HepG2 (cell line): ENCODE measurements around the gene LZTFL1.

Experiments
- CBFB ChIP-seq: sonication (generic); formaldehyde crosslinking; IDR thresholded peaks from 2 replicates; pipeline ENCODE4 v1.4.0; 2020; ENCODE audit warnings: missing genetic modification reagents
- CTCF ChIP-seq: sonication (generic); formaldehyde crosslinking; IDR thresholded peaks from 2 replicates; pipeline ENCODE4 v1.5.0; 2020; ENCODE audit warnings: mild to moderate bottlenecking, missing genetic modification reagents, moderate library complexity
- MAFF ChIP-seq: IDR thresholded peaks from 2 replicates; pipeline ENCODE4 v1.6.1; 2011; ENCODE audit warnings: low read depth, low read length, improper control_type of control experiment
- POLR2AphosphoS2 ChIP-seq: IDR thresholded peaks from 2 replicates; pipeline ENCODE4 v1.6.1; 2011; ENCODE audit warnings: low read depth, low read length, improper control_type of control experiment
- TCF7L2 ChIP-seq: IDR thresholded peaks from 2 replicates; pipeline ENCODE4 v1.6.1; 2011; ENCODE audit warnings: mild to moderate bottlenecking, low read depth, low read length, moderate library complexity
- ZNF337 ChIP-seq: sonication (generic); formaldehyde crosslinking; IDR thresholded peaks from 2 replicates; pipeline ENCODE4 v1.5.1; 2020; ENCODE audit warnings: missing genetic modification reagents, low read depth, mild to moderate bottlenecking, borderline replicate concordance
- TF ChIP-seq, protein P1 (sequence below): sonication (generic); formaldehyde crosslinking; IDR thresholded peaks from 2 replicates; pipeline ENCODE4 v1.8.1; 2022; ENCODE audit warnings: mild to moderate bottlenecking, missing genetic modification reagents

DNA sequence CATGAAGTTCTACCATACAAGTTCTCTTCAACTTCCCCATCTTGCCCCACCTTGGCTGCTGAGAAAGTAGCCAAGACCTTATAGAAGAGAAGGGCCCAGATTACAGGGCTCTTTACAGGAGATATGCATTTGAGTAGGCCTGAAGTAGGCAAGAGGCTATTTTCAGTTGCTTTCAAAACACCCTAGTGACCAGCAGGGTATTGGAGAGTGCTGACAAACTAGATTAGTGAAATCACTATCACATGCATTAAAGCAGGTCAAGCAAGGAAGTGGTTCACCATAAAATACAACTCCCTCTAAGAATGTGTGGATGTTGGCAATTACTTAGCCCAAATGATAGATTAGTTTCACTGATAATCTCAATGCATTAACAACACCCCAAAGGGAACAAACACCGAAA, 2.7 kb upstream of the LZTFL1 start:
- TF ChIP-seq CTCF (no peak), TCF7L2 (no peak), MAFF (no peak), ZNF337 (no peak), POLR2AphosphoS2 (no peak), CBFB (CRISPR knock-in tag) (no peak)
- TF ChIP-seq, protein P1, sequence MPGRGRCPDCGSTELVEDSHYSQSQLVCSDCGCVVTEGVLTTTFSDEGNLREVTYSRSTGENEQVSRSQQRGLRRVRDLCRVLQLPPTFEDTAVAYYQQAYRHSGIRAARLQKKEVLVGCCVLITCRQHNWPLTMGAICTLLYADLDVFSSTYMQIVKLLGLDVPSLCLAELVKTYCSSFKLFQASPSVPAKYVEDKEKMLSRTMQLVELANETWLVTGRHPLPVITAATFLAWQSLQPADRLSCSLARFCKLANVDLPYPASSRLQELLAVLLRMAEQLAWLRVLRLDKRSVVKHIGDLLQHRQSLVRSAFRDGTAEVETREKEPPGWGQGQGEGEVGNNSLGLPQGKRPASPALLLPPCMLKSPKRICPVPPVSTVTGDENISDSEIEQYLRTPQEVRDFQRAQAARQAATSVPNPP (CRISPR knock-in tag): no peak
